Skeletal muscle tissue (tissue), 4 donors: Measurements from ENCODE around the gene FGFRL1. TPM values are rescaled to one million over a fixed set of nuclear protein-coding genes. Genes with fewer than 3 reads are reported as not detected.

Experiments used
- H3K27ac ChIP-seq: one replicate; pipeline ENCODE4 v1.7.0; 2013; ENCODE audit warnings: mild to moderate bottlenecking, low read depth, low read length, inconsistent platforms
- H3K27me3 ChIP-seq, 3 donors: one replicate each; pipeline ENCODE4 v1.7.0; 2013; ENCODE audit warnings: low read length in 3 of 3; ENCODE audit not compliant: control insufficient read depth in 3 of 3, insufficient read depth in 3 of 3
- H3K36me3 ChIP-seq, 3 donors: one replicate each; pipeline ENCODE4 v1.7.0; 2013; ENCODE audit warnings: low read length in 3 of 3; ENCODE audit not compliant: control insufficient read depth in 3 of 3, insufficient read depth in 3 of 3
- H3K4me1 ChIP-seq, 3 donors: one replicate each; pipeline ENCODE4 v1.7.0; 2013; ENCODE audit warnings: low read length in 3 of 3, mild to moderate bottlenecking in 3 of 3; ENCODE audit not compliant: control insufficient read depth in 3 of 3, insufficient read depth in 3 of 3
- H3K4me3 ChIP-seq, 3 donors: one replicate each; pipeline ENCODE4 v1.7.0; 2013; ENCODE audit warnings: low read length in 3 of 3
- H3K9ac ChIP-seq, 3 donors: one replicate each; pipeline ENCODE4 v1.7.0; 2013; ENCODE audit warnings: low read length in 3 of 3, mild to moderate bottlenecking in 3 of 3, moderate library complexity in 2 of 3, low read depth in 1 of 3
- H3K9me3 ChIP-seq, 3 donors: one replicate each; pipeline ENCODE4 v1.7.0; 2013; ENCODE audit warnings: low read length in 3 of 3; ENCODE audit not compliant: control insufficient read depth in 3 of 3
- total RNA-seq: library from RNA; depleted of rRNA; stranded (reverse); fragments of >200 nt; gene quantifications from one replicate; pipeline ENCODE4 v1.2.3, GENCODE V29; 2014
- donor health status: Osteomylitis.

Gene FGFRL1
- total RNA-seq, 1 donor from 2014 or later, result 54.3 TPM

GRCh38 chr4:1023075-1023640 is 11.7 kb downstream of the FGFRL1 start:
- Histone ChIP-seq H3K9me3 (no peaks in the 10 kb centered on the region), H3K27me3 (peaks cover 0 to under 1% (median 0%) of the 10 kb centered on the region in 3 donors), H3K9ac (no peak overlapping the region), H3K4me1 (peaks cover 0 to 3% (median 0%) of the 10 kb centered on the region in 3 donors), H3K36me3 (peaks cover 2 to 11% (median 10%) of the 10 kb centered on the region in 3 donors), H3K4me3 (no peak overlapping the region), H3K27ac (no peak overlapping the region)

DNA sequence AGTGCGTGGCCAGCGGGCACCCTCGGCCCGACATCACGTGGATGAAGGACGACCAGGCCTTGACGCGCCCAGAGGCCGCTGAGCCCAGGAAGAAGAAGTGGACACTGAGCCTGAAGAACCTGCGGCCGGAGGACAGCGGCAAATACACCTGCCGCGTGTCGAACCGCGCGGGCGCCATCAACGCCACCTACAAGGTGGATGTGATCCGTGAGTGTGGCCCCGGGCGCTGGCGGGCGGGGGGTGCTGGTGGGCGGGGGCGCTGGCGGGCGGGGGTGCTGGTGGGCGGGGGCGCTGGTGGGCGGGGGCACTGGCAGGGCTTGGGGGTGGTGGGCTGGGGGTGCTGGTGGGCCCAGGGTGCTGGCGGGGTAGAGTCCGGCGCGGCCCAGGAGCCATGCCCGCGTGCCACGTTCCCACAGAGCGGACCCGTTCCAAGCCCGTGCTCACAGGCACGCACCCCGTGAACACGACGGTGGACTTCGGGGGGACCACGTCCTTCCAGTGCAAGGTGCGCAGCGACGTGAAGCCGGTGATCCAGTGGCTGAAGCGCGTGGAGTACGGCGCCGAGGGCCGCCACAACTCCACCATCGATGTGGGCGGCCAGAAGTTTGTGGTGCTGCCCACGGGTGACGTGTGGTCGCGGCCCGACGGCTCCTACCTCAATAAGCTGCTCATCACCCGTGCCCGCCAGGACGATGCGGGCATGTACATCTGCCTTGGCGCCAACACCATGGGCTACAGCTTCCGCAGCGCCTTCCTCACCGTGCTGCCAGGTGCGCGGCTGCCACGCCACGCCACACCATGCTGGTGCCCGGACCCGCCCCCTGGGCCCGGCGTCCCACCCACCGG is 12.7 kb downstream of the FGFRL1 start:
- Histone ChIP-seq H3K36me3 (peaks cover 2 to 11% (median 10%) of the 10 kb centered on the region in 3 donors), H3K9me3 (no peaks in the 10 kb centered on the region), H3K9ac (no peak overlapping the region), H3K4me1 (peaks cover 0 to 3% (median 0%) of the 10 kb centered on the region in 3 donors), H3K27ac (no peak overlapping the region), H3K27me3 (peaks cover 0 to 10% (median 4%) of the 10 kb centered on the region in 3 donors), H3K4me3 (no peak overlapping the region)

- H3K27me3 ChIP-seq, result peaks cover 0 to 19% (median 8%) of the 10 kb centered on the region in 3 donors
- H3K4me1 ChIP-seq, result peaks cover 0 to 3% (median 0%) of the 10 kb centered on the region in 3 donors
- H3K4me3 ChIP-seq, result no peak overlapping the region
- no peak overlapping the region for H3K9ac ChIP-seq
- peaks cover 2 to 11% (median 10%) of the 10 kb centered on the region in 3 donors for H3K36me3 ChIP-seq
- H3K9me3 ChIP-seq, result no peaks in the 10 kb centered on the region
- H3K27ac ChIP-seq, result no peak overlapping the region
These were observed 13.6 kb downstream of the FGFRL1 start for GRCh38 chr4:1024882-1025545.

DNA sequence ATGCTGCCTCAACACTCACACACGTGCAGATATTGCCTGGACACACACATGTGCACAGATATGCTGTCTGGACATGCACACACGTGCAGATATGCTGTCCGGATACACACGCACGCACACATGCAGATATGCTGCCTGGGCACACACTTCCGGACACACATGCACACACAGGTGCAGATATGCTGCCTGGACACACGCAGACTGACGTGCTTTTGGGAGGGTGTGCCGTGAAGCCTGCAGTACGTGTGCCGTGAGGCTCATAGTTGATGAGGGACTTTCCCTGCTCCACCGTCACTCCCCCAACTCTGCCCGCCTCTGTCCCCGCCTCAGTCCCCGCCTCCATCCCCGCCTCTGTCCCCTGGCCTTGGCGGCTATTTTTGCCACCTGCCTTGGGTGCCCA is 14.7 kb downstream of the FGFRL1 start:
- Histone ChIP-seq H3K4me3 (peak overlapping the region in 1 of 3 donors; percentile 13), H3K36me3 (peaks cover 2 to 11% (median 10%) of the 10 kb centered on the region in 3 donors), H3K9ac (no peak overlapping the region), H3K27ac (no peak overlapping the region), H3K4me1 (peaks cover 0 to 3% (median 0%) of the 10 kb centered on the region in 3 donors), H3K27me3 (peaks cover 7 to 28% (median 13%) of the 10 kb centered on the region in 3 donors), H3K9me3 (no peaks in the 10 kb centered on the region)

- no peak overlapping the region for H3K27ac ChIP-seq
- H3K27me3 ChIP-seq, result peaks cover 18 to 40% (median 24%) of the 10 kb centered on the region in 3 donors
- H3K4me1 ChIP-seq, result peaks cover 0 to 3% (median 0%) of the 10 kb centered on the region in 3 donors
- H3K36me3 ChIP-seq, result peaks cover 2 to 11% (median 10%) of the 10 kb centered on the region in 3 donors
- H3K9me3 ChIP-seq, result no peaks in the 10 kb centered on the region
- H3K4me3 ChIP-seq, result no peak overlapping the region
- no peak overlapping the region for H3K9ac ChIP-seq
These were observed 15.9 kb downstream of the FGFRL1 start for GRCh38 chr4:1027219-1027914.

- no peak overlapping the region for H3K4me3 ChIP-seq
- no peak overlapping the region for H3K27ac ChIP-seq
- H3K4me1 ChIP-seq, result peaks cover 0 to 3% (median 0%) of the 10 kb centered on the region in 3 donors
- peaks cover 23 to 45% (median 29%) of the 10 kb centered on the region in 3 donors for H3K27me3 ChIP-seq
- peaks cover 2 to 11% (median 10%) of the 10 kb centered on the region in 3 donors for H3K36me3 ChIP-seq
- no peak overlapping the region for H3K9ac ChIP-seq
- no peaks in the 10 kb centered on the region for H3K9me3 ChIP-seq
These were observed 16.5 kb downstream of the FGFRL1 start for GRCh38 chr4:1027915-1028238.

DNA sequence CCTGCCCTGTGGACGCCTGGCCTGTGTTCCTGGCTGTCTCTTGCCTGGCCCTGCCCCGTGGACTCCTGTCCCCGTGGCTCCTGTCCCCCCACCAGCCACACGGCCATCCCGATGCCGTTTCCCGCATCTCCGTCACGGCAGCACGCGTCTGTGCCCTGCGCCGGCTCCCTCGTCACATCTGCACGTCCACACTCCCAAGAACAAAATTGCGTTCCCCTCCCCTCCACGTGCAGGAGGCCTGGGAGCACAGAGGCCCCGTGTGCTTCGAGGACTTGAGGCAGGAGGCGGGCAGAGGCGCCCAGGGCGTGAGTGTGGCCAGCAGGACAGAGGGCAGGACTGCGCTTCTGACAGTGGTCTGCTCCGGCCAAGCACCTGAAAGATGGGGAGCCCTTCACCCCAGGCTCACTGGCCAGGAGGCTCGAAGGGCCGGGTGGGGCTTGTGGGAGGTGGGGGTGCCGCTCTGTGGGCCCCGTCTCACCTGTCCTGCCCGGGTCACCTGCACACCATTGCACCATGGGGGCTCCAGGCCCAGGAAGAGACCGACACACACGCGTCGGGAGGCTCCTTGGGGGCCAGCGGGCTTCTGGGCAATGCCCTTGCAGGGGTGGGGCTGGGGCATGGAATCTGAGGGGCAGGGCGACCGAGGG is 17.3 kb downstream of the FGFRL1 start:
- Histone ChIP-seq H3K27ac (no peak overlapping the region), H3K27me3 (peaks cover 31 to 53% (median 36%) of the 10 kb centered on the region in 3 donors), H3K9me3 (no peaks in the 10 kb centered on the region), H3K4me3 (no peak overlapping the region), H3K4me1 (peaks cover 0 to 6% (median 3%) of the 10 kb centered on the region in 3 donors), H3K36me3 (peaks cover 2 to 11% (median 10%) of the 10 kb centered on the region in 3 donors), H3K9ac (no peak overlapping the region)

GRCh38 chr4:1029529-1029928 is 18.1 kb downstream of the FGFRL1 start:
- no peaks in the 10 kb centered on the region for H3K9me3 ChIP-seq
- H3K4me3 ChIP-seq, result no peak overlapping the region
- peaks cover 0 to 11% (median 10%) of the 10 kb centered on the region in 3 donors for H3K36me3 ChIP-seq
- peaks cover 5 to 12% (median 11%) of the 10 kb centered on the region in 3 donors for H3K4me1 ChIP-seq
- peaks cover 32 to 61% (median 38%) of the 10 kb centered on the region in 3 donors for H3K27me3 ChIP-seq
- no peak overlapping the region for H3K9ac ChIP-seq
- no peak overlapping the region for H3K27ac ChIP-seq

- Histone ChIP-seq H3K36me3 (peaks cover 0 to 10% (median 10%) of the 10 kb centered on the region in 3 donors), H3K9me3 (no peaks in the 10 kb centered on the region), H3K9ac (no peak overlapping the region), H3K4me3 (no peak overlapping the region), H3K27me3 (peaks cover 35 to 65% (median 38%) of the 10 kb centered on the region in 3 donors), H3K4me1 (peaks cover 5 to 12% (median 12%) of the 10 kb centered on the region in 3 donors), H3K27ac (no peak overlapping the region)
These were observed 18.6 kb downstream of the FGFRL1 start for GRCh38 chr4:1030031-1030430.
